B cell (primary cell): Measurements from ENCODE around the gene CBX7. TPM values are rescaled to one million over a fixed set of nuclear protein-coding genes. Genes with fewer than 3 reads are reported as not detected.
"Not testable (repeated sequence)": the region's sequence is repeated elsewhere in the genome, so short reads cannot be mapped to it uniquely, and the experiment has no call there.

ENCODE experiments used
- ATAC-seq: fragments of 200-7000 bp; cut with Tn5 transposase; one replicate; pipeline ENCODE4 v1.10.0; 2021; ENCODE audit warnings: low read depth, mild to moderate bottlenecking, moderate number of reproducible peaks, moderate library complexity
- CTCF ChIA-PET: fragments of 350-600 bp; sonication (Branson Sonifier 250); formaldehyde crosslinking; loops from one replicate; lab custom pipeline; 2021; ENCODE audit warnings: antibody characterized with exemption, inconsistent platforms; lab: Charles Lee
- POLR2A ChIA-PET: fragments of 350-600 bp; sonication (Branson Sonifier 250); formaldehyde crosslinking; loops from one replicate; lab custom pipeline; 2021; ENCODE audit warnings: antibody characterized with exemption; lab: Charles Lee
- DNase-seq: peaks from one replicate; pipeline ENCODE4 v3.0.0; 2013
- H2AFZ ChIP-seq: 2 replicates; pipeline ENCODE4 v1.6.1; 2012; ENCODE audit warnings: mild to moderate bottlenecking, low read depth, low read length; ENCODE audit not compliant: insufficient read depth, poor library complexity, severe bottlenecking
- H3K27ac ChIP-seq, 2 donors: 1 replicate in 1 of 2; 2 replicates in 1 of 2; pipeline ENCODE4 v1.5.1; 2012 to 2013; ENCODE audit warnings: low read length in 2 of 2, mild to moderate bottlenecking in 2 of 2, moderate library complexity in 1 of 2
- H3K27me3 ChIP-seq, 4 experiments: fragments of 200-600 bp in 1 of 4; sonication (generic) in 1 of 4; replicated peaks in 1 of 4; 1 replicate in 2 of 4; 2 replicates in 2 of 4; pipeline versions ENCODE4 v1.6.1 to v1.7.0; 2013 to 2016; ENCODE audit warnings: low read length in 3 of 4, mild to moderate bottlenecking in 2 of 4, mixed read lengths in 1 of 4, moderate library complexity in 1 of 4; ENCODE audit not compliant: insufficient read depth in 4 of 4, control insufficient read depth in 3 of 4; ENCODE audit errors: control extremely low read depth in 1 of 4
- H3K36me3 ChIP-seq, 2 experiments: replicated peaks in 1 of 2; 1 replicate in 1 of 2; 2 replicates in 1 of 2; pipeline versions ENCODE4 v1.6.1 to v1.7.1; 2013; ENCODE audit warnings: low read length in 1 of 2; ENCODE audit not compliant: insufficient read depth in 2 of 2, control insufficient read depth in 1 of 2; ENCODE audit errors: control extremely low read depth in 1 of 2, extremely low read depth in 1 of 2
- H3K4me1 ChIP-seq, 2 donors: fragments of 200-600 bp in 1 of 2; sonication (generic) in 1 of 2; 1 replicate in 1 of 2; 2 replicates in 1 of 2; pipeline versions ENCODE4 v1.5.1 to v1.6.1; 2013 to 2017; ENCODE audit warnings: low read length in 2 of 2; ENCODE audit not compliant: control insufficient read depth in 2 of 2, insufficient read depth in 2 of 2
- H3K4me2 ChIP-seq: replicated peaks from 2 replicates; pipeline ENCODE3; 2012; ENCODE audit warnings: mild to moderate bottlenecking, low read depth, low read length; ENCODE audit not compliant: poor library complexity, severe bottlenecking
- H3K4me3 ChIP-seq, 5 experiments: fragments of 200-600 bp in 1 of 5; sonication (generic) in 1 of 5; 1 replicate in 3 of 5; 2 replicates in 2 of 5; pipeline versions ENCODE4 v1.5.1 to v1.7.0; 2011 to 2016; ENCODE audit warnings: low read length in 4 of 5, mild to moderate bottlenecking in 4 of 5, low read depth in 2 of 5, control low read depth in 1 of 5, moderate library complexity in 1 of 5; ENCODE audit not compliant: insufficient read depth in 1 of 5; ENCODE audit errors: control extremely low read depth in 1 of 5, extremely low read depth in 1 of 5
- H3K79me2 ChIP-seq: fragments of 200-600 bp; sonication (generic); one replicate; pipeline ENCODE4 v1.6.0; 2016; ENCODE audit warnings: low read length; ENCODE audit not compliant: control insufficient read depth, insufficient read depth
- H3K9ac ChIP-seq: fragments of 200-600 bp; sonication (generic); 2 replicates; pipeline ENCODE4 v1.6.1; 2017; ENCODE audit warnings: mild to moderate bottlenecking, low read length, moderate library complexity
- H3K9me3 ChIP-seq, 3 donors: one replicate each; pipeline versions ENCODE4 v1.6.1 to v1.7.1; 2013; ENCODE audit warnings: low read length in 2 of 3; ENCODE audit not compliant: control insufficient read depth in 2 of 3, insufficient read depth in 1 of 3; ENCODE audit errors: control extremely low read depth in 1 of 3
- H4K20me1 ChIP-seq: 2 replicates; pipeline ENCODE4 v1.6.0; 2012; ENCODE audit warnings: mild to moderate bottlenecking, low read length; ENCODE audit not compliant: insufficient read depth, control insufficient read depth, poor library complexity, severe bottlenecking
- H3K27ac Mint-ChIP-seq: one replicate; pipeline ENCODE4 v1.8.0; 2021; ENCODE audit warnings: mixed read lengths
- H3K27me3 Mint-ChIP-seq: one replicate; pipeline ENCODE4 v1.8.0; 2021; ENCODE audit warnings: mixed read lengths
- H3K4me1 Mint-ChIP-seq: one replicate; pipeline ENCODE4 v1.8.0; 2021; ENCODE audit warnings: mixed read lengths
- H3K4me3 Mint-ChIP-seq: one replicate; pipeline ENCODE4 v1.8.0; 2021; ENCODE audit warnings: mixed read lengths
- H3K9me3 Mint-ChIP-seq: one replicate; pipeline ENCODE4 v1.8.0; 2022; ENCODE audit warnings: mixed read lengths; ENCODE audit not compliant: insufficient read depth
- EZH2 ChIP-seq: IDR thresholded peaks from 2 replicates; pipeline ENCODE4 v1.6.1; 2012; ENCODE audit warnings: borderline replicate concordance, low read depth, mild to moderate bottlenecking, moderate library complexity, low read length; ENCODE audit not compliant: insufficient read depth, poor library complexity, severe bottlenecking
- WGBS: methylation state at CpG from one replicate; pipeline ENCODE4 v1.1.5; 2013; ENCODE audit warnings: missing lambda C conversion rate; ENCODE audit not compliant: insufficient coverage; 5-methylcytosine and 5-hydroxymethylcytosine counted together
- intact Hi-C: fragments of 100-400 bp; cut with micrococcal nuclease; formaldehyde crosslinking; loops from one replicate; pipeline ENCODE4 v1.10.0; 2022
- polyA plus RNA-seq: library from polyadenylated mRNA; depleted of rRNA; stranded (reverse); fragments of >200 nt; gene quantifications from 2 replicates; pipeline ENCODE4 v1.2.3, GENCODE V29; 2012
- total RNA-seq, 2 donors: library from RNA; stranded (reverse); fragments of 120-200 nt in 1 of 2; gene quantifications; 1 replicate in 1 of 2; 2 replicates in 1 of 2; pipeline versions ENCODE4 v1.2.3 to v1.2.4, GENCODE V29; 2013 to 2022
- TF ChIP-seq, protein P1 (sequence below): fragments of 200-600 bp; IDR thresholded peaks from one replicate; pipeline ENCODE4 v1.8.0; 2022; ENCODE audit warnings: antibody characterized with exemption, mild to moderate bottlenecking

The CBX7 gene
- total and polyA plus RNA-seq, 2 donors (not counting 1 experiment from before 2014, with no cell fraction given), result 83.6 to 141 TPM

DNA sequence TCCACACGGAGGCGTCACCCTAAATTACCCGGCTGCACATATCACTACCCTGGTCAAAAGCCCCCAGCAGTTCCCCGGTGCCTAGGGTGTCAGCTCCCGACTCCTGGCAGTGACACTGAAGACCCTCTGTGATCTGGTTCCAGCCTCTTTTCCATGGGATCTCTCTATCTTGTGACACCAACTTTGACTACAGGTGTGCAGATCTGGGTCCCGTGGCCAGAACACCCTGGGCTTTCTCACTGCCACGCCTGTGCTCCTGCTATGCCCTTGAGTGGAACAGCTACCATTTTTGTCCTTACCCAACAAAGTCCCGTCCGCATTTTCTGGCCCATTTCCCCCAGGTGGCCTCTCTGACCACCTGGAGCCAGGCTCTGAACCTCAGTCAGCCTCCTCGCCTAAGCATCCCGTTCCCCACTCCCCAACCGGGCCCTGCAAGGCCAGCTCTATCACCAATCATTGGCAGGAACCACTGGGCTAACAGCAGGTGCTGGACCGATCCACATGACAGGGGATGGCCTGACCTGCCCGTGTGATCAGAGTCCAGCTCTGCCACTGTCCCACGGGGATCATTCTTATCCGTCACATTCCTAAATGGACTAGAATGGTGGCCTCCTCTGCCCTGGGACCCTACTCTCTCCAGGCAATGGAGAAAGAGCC, 20.7 kb upstream of the CBX7 start:
- H3K4me1 ChIP-seq, result peaks cover 32 to 45% of the 10 kb centered on the region in 2 donors
- H3K4me3 ChIP-seq, result no peak overlapping the region
- Mint-ChIP-seq H3K27ac (peak overlapping the region; percentile 81), H3K4me1 (peaks cover 40% of the 10 kb centered on the region), H3K9me3 (no peaks in the 10 kb centered on the region), H3K4me3 (no peak overlapping the region), H3K27me3 (peaks cover 3% of the 10 kb centered on the region)
- no peak overlapping the region for H3K9ac ChIP-seq
- no peak overlapping the region for H3K4me2 ChIP-seq
- H3K27me3 ChIP-seq, result no peaks in the 10 kb centered on the region
- no peaks in the 10 kb centered on the region for H3K9me3 ChIP-seq
- ATAC-seq (no peak), DNase-seq (no peak)
- H4K20me1 ChIP-seq, result no peaks in the 10 kb centered on the region
- WGBS, result 97% methylated on average over 16 of the region's 16 CpGs
- no peaks in the 10 kb centered on the region for H3K36me3 ChIP-seq
- no peak overlapping the region for H2AFZ ChIP-seq
- intact Hi-C loops, result loop anchor here (5.0 kb wide), 1 partner anchor 79 kb away; no protein-coding TSS in a partner anchor
- POLR2A ChIA-PET, result no interaction called here
- CTCF ChIA-PET, result interaction anchor here (0.6 to 11.3 kb wide), 6 partner anchors 59 to 356 kb away, joined by 3 to 171 read pairs (median 4); partner anchors contain the start of gene RPL3
- H3K27ac ChIP-seq, result peak overlapping the region in 1 of 2 donors; percentile 82
- no peaks in the 10 kb centered on the region for H3K79me2 ChIP-seq
- TF ChIP-seq, protein P1, sequence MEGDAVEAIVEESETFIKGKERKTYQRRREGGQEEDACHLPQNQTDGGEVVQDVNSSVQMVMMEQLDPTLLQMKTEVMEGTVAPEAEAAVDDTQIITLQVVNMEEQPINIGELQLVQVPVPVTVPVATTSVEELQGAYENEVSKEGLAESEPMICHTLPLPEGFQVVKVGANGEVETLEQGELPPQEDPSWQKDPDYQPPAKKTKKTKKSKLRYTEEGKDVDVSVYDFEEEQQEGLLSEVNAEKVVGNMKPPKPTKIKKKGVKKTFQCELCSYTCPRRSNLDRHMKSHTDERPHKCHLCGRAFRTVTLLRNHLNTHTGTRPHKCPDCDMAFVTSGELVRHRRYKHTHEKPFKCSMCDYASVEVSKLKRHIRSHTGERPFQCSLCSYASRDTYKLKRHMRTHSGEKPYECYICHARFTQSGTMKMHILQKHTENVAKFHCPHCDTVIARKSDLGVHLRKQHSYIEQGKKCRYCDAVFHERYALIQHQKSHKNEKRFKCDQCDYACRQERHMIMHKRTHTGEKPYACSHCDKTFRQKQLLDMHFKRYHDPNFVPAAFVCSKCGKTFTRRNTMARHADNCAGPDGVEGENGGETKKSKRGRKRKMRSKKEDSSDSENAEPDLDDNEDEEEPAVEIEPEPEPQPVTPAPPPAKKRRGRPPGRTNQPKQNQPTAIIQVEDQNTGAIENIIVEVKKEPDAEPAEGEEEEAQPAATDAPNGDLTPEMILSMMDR, result no peak
- TF ChIP-seq EZH2, result no peak

DNA sequence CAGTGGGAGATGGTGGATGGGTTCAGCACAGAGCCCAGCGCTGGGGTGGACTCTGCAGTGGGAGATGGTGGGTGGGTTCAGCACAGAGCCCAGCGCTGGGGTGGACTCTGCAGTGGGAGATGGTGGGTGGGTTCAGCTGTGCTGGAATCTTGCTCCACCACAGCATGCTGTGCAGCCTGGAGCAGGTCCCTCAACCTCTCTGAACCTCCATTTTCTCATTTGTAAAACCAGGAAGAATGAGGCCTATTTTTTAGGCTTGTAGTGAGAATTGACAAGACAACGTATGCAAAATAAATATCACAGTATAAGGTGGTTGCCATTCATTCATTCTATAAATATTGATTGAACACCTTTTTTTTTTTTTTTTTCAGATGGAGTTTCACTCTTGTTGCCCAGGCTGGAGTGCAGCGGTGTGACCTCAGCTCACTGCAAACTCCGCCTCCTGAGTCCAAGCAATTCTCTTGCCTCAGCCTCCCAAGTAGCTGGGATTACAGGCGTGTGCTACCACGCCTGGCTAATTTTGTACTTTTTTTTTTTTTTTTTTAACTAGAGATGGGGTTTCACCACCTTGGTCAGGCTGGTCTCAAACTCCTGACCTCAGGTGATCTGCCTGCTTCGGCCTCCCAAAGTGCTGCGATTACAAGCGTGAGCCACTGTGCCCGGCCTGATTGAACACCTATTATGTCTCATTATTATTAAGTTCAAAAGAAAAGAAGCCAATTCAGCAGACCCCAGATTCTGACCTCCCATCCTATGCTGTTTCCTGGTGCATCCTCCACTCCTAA, 20.0 kb upstream of the CBX7 start:
- Mint-ChIP-seq H3K4me1 (peaks cover 40% of the 10 kb centered on the region), H3K27ac (peak overlapping the region; percentile 81)
- H3K9me3 Mint-ChIP-seq, H3K9me3 ChIP-seq, H3K4me3 Mint-ChIP-seq, H3K4me2 ChIP-seq, DNase-seq, H3K9ac ChIP-seq, H4K20me1 ChIP-seq, H2AFZ ChIP-seq, POLR2A ChIA-PET, ATAC-seq, H3K36me3 ChIP-seq, H3K4me3 ChIP-seq, H3K27me3 ChIP-seq, H3K79me2 ChIP-seq, H3K27me3 Mint-ChIP-seq, H3K27ac ChIP-seq: not testable (repeated sequence)
- CTCF ChIA-PET, result interaction anchor here (0.6 to 11.3 kb wide), 8 partner anchors 59 to 172 kb away, joined by 3 to 171 read pairs (median 8); partner anchors contain the start of gene RPL3
- intact Hi-C loops, result loop anchor here (5.0 kb wide), 1 partner anchor 80 kb away; no protein-coding TSS in a partner anchor
- 100% methylated on average over 5 of the region's 11 CpGs for WGBS
- peaks cover 32 to 45% of the 10 kb centered on the region in 2 donors for H3K4me1 ChIP-seq
